NCI-H2081 treated with DMSO at 0.1 percent for 48 hours (cell line): ENCODE data around the gene CCDC192.
A peak's percentile ranks its signal among the peaks of the same experiment; 100 is the strongest.

Experiments
- DNase-seq: peaks from one replicate; lab custom pipeline; 2025; lab: John Stamatoyannopoulos, UW

CCDC192 gene

DNA sequence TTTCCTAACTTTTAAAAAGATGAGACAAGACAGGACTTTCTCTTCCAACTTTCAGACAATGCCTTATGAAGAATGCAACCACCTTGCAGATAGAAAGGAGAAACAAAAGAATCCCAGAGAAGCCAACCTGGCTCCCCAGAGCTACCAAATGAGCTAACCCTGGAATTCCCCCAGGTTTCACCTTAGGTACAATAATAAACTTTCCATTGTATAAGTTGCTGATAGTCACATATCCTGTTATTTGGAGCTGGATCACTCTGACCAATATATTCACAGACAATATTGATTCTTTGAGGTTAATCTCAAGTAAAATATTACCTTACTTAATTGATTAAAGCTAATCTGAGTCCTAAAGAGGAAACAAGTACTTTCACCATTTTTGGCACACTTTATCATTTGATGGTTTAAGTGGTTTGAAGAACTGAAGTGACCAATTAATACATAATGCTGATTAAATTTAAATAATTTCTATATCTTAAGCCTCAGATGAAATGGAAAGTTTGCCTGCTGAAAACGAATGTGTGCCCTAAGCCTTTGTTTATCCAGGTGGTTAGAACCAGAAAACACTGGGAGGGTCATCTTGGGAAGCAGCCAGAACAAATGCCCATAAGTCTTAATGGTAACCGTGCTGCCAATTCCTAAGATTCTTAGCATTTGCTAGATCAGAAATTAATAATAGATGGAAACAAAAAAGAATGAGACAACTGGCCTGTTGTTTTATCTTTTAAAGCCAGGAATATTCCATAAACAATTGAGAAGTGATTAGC is 220.8 kb downstream of the CCDC192 start:
- DNase-seq = no peak

DNA sequence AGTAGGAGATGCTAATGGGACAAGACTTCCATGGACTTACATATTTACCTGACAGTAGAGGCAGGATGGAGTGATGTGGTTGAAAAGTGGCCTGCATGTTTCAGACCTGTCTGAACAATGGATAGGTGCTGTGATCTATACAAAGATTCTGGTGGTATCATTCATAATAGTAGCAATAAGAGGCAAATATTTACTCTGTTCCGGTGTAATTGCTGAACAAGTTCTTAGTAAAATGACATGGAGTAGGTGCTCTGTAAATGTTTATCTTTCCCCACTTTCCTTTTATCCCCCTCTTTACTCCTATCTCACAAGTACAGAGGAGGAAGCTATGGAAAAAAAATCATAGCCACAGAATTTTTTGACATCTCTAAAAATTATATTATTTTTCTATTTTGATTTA is 221.4 kb downstream of the CCDC192 start:
- DNase-seq = no peak

DNA sequence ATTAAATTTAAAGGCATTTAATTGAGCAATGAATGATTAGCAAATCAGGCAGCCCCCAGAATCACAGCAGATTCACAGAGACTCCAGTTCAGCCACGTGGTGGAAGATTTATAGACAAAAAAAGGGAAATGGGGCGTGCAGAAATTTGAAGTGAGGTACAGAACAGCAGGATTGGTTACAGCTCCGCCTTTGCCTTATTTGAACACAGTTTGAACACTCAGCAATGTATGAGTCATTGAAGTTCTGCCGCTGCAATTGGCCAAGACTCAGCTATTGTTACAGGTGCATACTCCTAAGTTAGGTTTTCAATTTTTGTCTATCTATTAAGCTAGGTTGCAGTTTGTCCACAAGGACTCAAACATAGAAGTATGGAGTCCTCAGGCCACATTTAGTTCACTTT is 222.7 kb downstream of the CCDC192 start:
- DNase-seq = no peak

DNA sequence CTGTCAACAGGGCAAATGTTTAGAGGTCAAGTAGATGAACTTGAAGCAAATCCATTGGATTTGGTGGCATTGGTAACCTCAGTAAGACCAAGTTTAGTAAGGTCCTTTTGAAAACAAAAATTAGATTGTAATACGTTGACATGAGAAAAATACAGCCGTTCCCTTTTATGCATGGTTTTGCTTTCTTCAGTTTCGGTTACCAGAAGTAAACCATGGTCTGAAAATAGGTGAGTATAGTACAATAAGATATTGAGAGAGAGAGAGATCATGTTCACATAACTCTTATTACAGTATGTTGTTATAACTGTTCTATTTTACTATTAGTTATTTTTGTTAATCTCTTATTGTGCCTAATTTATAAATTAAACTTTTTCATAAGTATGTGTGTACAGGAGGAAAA is 223.8 kb downstream of the CCDC192 start:
- no peak for DNase-seq

DNA sequence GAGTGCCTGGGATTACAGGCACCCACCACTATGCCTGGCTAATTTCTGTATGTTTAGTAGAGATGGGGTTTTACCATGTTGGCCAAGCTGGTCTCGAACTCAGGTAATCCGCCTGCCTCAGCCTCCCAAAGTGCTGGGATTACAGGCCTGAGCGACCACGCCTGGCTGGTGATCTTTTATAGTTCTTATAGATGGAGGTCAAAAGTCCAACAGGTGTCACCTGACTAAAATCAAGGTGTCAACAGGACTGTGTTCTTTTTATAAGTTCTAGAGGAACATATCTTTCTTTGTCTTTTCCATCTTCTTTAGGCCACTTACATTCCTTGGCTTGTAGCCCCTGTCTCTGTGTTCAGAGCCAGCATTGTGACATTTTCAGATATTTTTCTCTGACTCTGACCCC is 224.9 kb downstream of the CCDC192 start:
- DNase-seq = no peak

DNA sequence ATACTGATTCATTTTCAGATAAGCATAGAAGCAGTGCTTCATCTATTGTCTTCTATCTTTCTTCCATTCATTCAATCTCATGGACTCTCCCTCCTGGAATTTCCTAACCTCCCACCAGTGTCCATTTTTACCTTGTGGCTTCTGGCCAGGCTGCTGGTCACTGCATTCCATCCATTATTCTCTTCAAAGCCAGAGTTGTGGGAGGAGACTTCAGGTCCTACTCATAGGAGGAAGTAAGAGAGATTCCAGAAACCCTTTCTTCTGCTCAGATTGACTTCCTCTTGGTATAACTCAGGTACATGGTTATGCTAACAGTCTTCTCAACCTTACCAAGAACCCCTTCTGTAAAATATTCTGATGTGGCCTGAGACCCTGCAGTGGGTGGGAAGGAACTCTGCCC is 227.1 kb downstream of the CCDC192 start:
- DNase-seq = no peak

DNA sequence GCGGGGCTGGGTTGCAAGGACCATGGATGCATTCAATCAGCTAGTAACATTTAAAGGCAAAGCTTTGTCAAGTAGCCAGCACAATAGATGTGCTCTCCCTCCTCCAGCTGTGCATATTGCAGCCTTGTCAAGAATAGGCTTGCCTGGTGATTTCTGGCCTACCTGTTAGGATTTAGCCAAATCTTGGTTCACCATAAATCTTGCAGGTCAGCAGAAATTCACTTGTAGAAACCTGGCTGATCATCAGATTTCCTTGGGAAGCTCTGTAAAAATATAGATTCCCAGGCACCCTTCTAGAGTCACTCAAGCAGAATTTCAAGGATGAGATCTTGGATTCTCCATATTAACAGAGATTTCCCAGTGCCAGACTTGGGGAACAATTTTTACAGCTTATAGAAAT is 228.2 kb downstream of the CCDC192 start:
- DNase-seq = no peak

DNA sequence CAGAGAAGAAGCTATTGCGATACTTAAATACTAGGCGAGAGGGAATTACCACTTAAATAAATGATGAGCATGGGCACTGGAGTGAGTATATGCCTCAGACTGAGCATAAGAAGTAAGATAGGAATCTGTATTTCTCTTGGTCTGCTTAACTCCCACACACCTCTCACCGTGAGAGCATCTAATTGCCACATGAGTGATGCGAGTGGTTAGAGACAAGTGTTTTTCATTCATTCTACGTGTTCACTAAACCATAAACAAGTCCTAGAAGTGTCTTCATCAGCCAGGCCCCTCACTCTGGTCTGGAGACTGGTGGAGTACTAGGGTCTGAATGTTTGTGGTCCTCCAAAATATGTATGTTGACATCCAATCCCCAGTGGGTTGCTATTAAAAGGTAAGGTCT is 230.2 kb downstream of the CCDC192 start:
- no peak for DNase-seq

DNA sequence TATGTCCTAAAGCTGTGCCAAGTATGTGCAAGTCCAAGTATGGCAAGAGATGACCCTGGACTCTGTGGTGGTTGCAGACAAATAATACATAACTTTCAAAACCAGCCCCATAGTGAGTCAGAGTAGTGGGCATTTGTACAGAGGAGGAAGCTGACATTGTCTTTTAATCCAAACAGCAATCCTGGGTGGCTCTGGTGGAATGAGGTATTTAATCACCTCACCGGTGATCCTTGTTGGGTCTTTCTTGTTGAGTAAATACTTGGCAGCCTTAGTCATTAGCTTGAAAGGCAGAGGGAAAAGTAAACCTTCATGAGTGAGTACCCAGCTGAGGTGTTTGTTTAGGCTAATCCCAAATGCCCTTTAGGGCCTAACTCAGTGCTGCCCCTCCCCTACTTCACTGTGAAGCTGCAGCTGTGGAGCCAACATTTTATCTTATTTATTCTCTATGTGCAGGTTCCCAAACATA is 231.6 kb downstream of the CCDC192 start:
- peak; percentile 30 for DNase-seq

DNA sequence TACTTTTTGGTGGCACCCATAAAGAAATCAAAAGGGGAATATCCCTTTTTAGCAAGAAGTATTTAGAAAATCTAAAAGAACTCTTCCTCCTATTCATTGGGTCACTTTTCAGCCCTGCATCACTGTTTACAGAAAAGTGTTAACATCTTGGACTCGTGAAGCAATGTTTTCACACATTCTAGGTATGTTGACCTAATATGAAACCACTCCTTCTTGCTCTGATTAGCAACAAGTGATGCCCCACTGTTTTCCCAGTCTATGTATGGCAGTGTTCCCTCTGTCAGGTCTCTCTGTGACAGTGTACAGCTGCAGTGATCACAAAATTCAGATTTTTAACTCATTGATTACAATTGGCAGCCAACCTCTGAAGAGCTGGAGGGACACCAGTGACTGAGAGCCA is 232.2 kb downstream of the CCDC192 start:
- DNase-seq = no peak

DNA sequence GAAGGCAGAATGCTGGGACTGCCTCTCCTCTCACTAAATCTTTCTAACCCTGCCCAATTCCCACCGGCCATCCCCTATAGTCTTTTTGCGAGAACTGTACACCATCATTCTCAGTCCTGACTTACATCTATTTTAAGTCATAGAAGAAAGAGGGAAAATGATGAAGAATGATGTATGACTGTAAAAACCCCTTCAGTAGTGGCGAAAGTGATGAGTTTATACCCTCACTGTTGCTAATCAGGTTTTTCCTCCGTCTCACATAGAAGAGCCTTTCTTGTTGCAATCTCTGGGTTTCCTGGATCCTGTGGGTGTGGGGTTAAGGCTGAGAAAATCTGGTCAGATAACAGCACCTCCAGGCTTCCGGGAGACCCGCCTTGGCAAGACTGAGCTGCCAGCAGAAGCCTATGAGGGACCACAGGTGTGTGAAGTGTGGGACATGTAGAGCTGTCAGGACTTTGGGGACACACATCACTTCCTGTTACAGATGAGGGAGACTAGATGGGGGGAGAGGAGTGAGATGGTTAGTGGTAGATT is 233.3 kb downstream of the CCDC192 start:
- DNase-seq = no peak

DNA sequence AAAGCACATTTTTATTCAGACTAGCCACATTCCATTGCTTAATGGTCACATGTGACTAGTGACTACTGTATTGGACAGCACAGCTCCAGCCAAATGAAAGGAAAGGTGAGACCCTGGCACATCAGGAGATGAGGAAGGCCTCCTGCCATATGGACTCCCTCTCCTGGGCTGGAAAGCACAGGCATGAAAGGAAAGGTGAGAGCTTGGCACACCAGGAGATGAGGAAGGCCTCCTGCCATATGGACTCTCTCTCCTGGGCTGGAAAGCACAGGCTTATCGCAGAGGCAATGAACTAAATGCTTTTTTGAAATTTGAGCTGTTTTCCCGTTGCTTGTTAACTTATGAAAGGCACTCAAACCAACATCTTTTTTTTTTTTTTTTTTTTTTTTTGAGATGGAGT is 235.6 kb downstream of the CCDC192 start:
- DNase-seq = no peak

DNA sequence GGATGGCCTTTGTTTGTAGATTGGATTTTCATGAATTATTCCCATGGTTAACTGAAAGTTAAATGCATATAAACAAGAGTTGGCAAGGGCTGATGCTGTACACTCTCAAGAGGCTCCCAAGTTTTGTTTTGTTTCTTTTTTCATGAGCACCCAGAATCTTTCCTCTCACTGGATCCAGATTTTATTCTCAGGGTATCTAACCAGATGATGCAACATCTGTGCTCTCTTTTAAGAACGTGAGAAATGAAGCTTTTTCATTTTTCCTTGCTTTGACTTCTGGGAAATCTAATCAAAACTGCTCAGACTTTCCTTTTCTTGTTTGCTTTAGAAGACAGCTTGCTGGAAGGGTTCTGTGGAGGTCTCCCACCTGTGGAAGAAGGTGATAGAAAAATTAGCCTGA is 237.7 kb downstream of the CCDC192 start:
- DNase-seq = no peak

DNA sequence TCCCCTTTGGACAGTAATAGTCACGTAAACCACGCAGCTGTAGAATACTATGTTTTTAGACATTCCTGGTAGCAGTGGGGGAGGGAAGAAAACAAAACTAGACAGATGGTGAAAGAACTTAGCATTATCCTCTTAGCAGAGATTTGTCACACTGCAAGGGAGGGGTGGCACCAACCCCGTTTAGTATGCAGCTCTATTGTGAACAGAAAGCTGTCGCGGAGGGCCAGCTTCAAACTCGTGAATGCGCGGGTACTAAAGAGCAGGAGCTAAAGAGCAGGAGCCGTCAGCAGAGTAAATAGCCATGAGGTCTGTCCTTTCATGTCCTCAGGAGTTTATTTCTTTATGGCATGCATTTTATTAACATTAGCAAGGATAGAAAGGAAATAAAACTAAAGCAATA is 238.5 kb downstream of the CCDC192 start:
- DNase-seq = no peak

DNA sequence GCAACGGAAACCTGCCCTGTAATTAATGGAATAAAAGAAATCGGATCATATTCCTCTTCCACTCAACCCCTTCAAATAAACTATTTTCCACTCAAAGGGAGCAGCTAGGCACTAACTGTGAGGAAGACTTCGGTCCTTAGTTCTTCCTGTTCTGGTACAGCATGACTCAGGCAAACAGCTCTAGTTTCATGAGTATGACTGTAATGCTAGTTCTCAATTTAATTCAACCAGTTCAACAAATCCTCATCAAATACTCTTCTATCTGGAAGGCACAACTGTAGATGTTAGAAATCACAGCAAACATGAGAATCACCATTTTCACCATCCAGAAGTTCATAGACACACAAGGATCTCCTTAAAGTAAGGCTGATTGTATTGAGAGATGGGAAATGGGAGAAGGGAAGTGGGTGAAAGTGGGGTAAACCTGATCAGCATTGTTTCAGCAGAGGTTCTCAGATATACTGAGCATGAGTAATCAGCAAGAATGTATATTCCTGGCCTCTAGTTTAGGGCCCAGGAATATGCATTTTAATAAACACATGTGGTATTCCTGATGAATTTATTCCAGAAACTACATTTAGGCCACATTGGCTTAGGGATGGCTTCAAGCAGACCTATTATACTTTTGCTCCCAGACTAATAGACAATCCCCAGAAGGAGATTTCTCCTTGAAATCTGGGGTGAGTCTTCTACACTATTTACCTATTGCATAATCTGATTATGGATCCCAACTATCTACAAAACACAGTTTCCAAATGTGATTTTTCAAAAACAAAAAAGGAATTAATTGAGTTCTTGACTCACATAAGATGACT is 239.3 kb downstream of the CCDC192 start:
- DNase-seq = peak; percentile 24

DNA sequence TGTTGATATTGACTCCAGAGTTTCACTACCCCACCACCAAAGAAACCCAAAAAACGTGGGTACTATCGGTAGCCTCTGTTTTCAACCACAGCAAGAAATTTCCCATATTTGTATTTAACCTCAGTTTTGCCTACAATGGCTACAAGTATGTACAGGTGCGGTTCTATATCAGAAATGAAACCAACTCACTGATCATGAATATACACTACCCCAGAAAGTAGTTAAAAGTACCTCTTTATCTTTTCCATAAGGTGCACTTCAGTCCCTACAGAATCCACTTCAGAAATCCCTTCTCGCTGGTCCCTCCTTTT is 239.8 kb downstream of the CCDC192 start:
- no peak for DNase-seq

DNA sequence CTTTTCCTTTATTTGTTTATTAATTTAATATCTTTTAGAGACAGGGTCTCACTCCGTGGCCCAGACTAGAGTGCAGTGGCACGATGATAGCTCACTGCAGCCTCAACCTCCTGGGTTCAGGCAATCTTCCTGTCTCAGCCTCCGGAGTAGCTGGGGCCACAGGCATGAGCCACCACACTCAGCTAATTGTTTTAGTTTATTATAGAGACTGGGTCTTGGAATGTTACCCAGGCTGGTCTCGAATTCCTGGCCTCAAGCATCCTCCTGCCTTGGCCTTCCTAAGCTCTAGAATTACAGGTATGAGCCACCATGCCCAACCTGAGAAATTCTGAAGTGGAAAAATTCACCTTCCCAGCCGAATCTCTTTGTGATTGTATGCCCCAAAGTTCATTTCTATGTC is 240.9 kb downstream of the CCDC192 start:
- DNase-seq = no peak

DNA sequence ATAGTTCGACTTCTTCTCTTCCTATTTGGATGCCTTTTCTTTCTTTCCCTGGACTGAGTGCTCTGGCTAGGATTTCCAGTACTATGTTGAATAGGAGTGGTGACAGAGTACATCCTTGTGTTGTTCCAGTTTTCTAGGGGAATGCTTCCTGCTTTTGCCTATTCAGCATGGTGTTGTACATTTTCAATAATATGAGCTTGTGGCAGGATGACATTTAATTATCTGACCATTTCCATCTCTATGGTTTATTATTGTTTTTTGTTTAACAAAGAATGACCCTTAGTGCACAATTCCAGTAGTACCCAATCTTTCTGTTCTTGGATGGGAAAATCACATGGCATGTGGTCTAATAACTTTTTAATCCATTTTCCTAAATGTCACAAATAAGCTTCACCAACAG is 244.8 kb downstream of the CCDC192 start:
- DNase-seq = no peak

DNA sequence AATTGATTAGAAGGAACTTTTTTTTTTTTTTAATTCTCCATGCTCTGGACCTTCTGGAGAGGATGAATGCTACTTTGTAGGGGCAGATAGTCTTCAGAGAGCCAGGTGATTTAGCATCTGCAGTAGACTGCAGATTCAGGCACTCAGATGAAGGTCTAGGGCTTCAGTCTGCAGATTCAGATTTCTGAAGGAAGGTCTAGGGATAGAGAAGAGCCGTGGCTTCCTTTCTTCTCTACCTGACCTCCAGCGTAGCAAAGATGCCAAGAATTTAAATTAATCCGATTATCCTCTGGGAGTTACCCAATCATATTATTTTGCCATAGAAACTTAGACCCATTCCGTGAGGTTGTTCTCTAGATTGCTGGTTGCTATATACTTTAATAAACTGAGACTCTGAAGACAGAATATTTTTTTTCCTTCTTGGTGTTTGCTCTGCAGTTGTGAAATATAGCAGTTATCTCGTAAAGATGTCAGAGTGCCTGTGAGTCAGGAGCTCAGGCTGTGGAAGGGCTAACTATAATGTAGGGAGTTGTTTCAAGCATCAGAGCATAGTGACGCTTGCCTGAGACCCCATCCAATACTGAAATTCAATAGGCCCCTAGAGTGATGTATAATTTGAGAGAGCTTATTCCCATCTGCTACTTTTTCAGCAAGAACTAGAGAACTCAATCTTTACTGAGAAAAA is 247.7 kb downstream of the CCDC192 start:
- DNase-seq = no peak

DNA sequence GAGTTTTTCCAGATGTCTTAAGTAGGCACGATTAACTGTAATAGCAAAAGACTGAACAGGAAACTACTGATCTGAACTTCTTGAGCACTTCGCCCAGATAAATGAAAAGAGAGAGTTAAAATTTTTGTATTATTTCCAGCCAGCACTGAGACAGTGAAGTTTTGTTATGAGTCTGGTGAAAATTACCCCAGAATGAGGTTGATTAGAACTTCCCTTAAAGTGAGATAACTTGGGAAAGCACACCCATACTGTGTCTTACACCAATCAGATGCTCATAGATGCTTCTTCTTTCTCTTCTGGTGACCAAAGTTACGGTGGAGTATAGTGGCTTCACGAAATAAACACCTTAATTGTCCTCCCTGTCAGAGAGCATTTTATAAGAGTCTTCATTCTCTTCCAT is 248.6 kb downstream of the CCDC192 start:
- no peak for DNase-seq

DNA sequence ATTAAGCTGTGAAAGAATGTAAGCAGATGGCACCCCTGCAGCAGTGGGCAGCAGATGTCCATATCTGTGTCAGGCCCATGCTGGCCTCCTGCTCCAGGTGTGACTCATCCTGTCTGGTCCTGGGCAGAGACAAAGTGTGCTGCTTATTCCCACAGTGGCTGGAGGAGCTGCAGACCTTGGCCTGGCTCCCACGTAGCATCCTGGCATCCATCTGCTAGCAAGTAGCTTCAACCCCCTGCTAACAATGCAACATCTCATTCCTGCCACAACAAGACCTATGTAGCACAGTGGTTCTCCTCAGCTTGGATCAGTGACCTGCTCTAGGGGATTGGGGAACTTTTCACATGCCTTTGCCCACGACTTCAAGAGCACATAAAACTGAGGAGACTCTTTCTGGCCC is 254.0 kb downstream of the CCDC192 start:
- DNase-seq = no peak

DNA sequence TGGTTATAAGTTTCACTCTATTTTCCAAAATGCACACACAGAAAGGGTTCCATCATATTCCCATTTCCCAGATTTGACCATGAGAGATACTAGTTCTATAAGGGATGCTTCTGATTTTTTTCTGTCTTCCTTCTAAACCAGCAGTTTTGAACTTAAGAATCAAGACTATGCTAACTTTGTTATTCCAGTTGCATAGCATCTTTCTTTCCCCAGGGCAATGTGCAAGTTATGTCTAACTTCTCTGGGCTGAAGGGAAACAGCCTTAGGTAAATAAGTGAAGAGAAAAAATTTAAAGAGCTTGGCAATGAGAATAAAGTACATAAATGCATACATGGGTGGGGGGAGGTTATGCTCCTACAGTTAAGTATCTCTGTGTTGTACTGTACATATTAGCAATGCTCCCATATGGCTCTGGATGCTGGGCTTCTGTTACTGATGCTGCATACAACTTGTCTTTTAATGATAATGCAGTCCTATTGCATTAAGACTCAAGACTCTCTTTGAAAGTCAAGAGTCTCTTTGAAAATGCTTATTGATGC is 254.6 kb downstream of the CCDC192 start:
- DNase-seq = no peak
